ENCODE results near the gene BUB1.
"Not testable (repeated sequence)": the region's sequence is repeated elsewhere in the genome, so short reads cannot be mapped to it uniquely, and the experiment has no call there.

Gene BUB1

GRCh38 chr2:110690083-110690965 lies 12.5 kb upstream of the BUB1 start:
- no peak for DNase-seq

- no peak for DNase-seq
Observed at GRCh38 chr2:110688594-110689091, 10.8 kb upstream of the BUB1 start.

GRCh38 chr2:110687775-110688484 lies 10.1 kb upstream of the BUB1 start:
- not testable (repeated sequence) for DNase-seq

- no peak for DNase-seq
Observed at GRCh38 chr2:110682872-110683271, 5.0 kb upstream of the BUB1 start.

- DNase-seq, result no peak
Observed at GRCh38 chr2:110682267-110682666, 4.4 kb upstream of the BUB1 start.

GRCh38 chr2:110680709-110681108 lies 2.8 kb upstream of the BUB1 start:
- no peak for DNase-seq

GRCh38 chr2:110679865-110680264 lies 2.0 kb upstream of the BUB1 start:
- DNase-seq, result no peak

- no peak for DNase-seq
Observed at GRCh38 chr2:110679337-110679707, 1.5 kb upstream of the BUB1 start.

GRCh38 chr2:110678457-110679336 lies 834 bp upstream of the BUB1 start:
- DNase-seq, result no peak

GRCh38 chr2:110677080-110677479 lies 783 bp downstream of the BUB1 start:
- DNase-seq, result no peak

GRCh38 chr2:110675679-110676078 lies 2.2 kb downstream of the BUB1 start:
- no peak for DNase-seq

- DNase-seq, result no peak
Observed at GRCh38 chr2:110674620-110675555, 3.0 kb downstream of the BUB1 start.

- DNase-seq, result no peak
Observed at GRCh38 chr2:110673201-110673600, 4.7 kb downstream of the BUB1 start.

- DNase-seq, result no peak
Observed at GRCh38 chr2:110670826-110671225, 7.0 kb downstream of the BUB1 start.

GRCh38 chr2:110669079-110669478 lies 8.8 kb downstream of the BUB1 start:
- no peak for DNase-seq

- DNase-seq, result no peak
Observed at GRCh38 chr2:110667071-110667470, 10.8 kb downstream of the BUB1 start.

- no peak for DNase-seq
Observed at GRCh38 chr2:110664135-110664534, 13.7 kb downstream of the BUB1 start.

- no peak for DNase-seq
Observed at GRCh38 chr2:110662560-110662959, 15.3 kb downstream of the BUB1 start.

- DNase-seq, result no peak
Observed at GRCh38 chr2:110660558-110660957, 17.3 kb downstream of the BUB1 start.

GRCh38 chr2:110659248-110659647 lies 18.6 kb downstream of the BUB1 start:
- no peak for DNase-seq

GRCh38 chr2:110657724-110658305 lies 20.0 kb downstream of the BUB1 start:
- DNase-seq, result no peak

GRCh38 chr2:110655701-110656100 lies 22.2 kb downstream of the BUB1 start:
- no peak for DNase-seq

Data from DMS153 (cell line).